HEK293 (cell line): ENCODE measurements around the gene DOCK4.

Source experiments
- ATF2 ChIP-seq: fragments of 450-650 bp; formaldehyde crosslinking; IDR thresholded peaks from 2 replicates; pipeline ENCODE4 v1.5.1; 2016; ENCODE audit warnings: missing biosample characterization, missing genetic modification characterization, low read depth
- BCL6B ChIP-seq: fragments of 450-650 bp; formaldehyde crosslinking; IDR thresholded peaks from 2 replicates; pipeline ENCODE4 v1.5.1; 2017; ENCODE audit warnings: missing biosample characterization, missing genetic modification characterization
- GLI2 ChIP-seq: fragments of 450-650 bp; formaldehyde crosslinking; IDR thresholded peaks from 2 replicates; pipeline ENCODE4; 2017; ENCODE audit warnings: missing biosample characterization, missing genetic modification characterization, low read depth, borderline replicate concordance
- HOXA7 ChIP-seq: sonication (generic); formaldehyde crosslinking; IDR thresholded peaks from 2 replicates; pipeline ENCODE4 v1.8.1; 2022; ENCODE audit warnings: missing genetic modification reagents, borderline replicate concordance
- IKZF3 ChIP-seq: fragments of 450-650 bp; IDR thresholded peaks from 2 replicates; pipeline ENCODE4 v1.5.0; 2018; ENCODE audit warnings: missing biosample characterization, mild to moderate bottlenecking, missing genetic modification characterization, moderate library complexity
- KLF17 ChIP-seq: fragments of 450-650 bp; formaldehyde crosslinking; IDR thresholded peaks from 2 replicates; pipeline ENCODE4 v1.5.1; 2016; ENCODE audit warnings: missing biosample characterization, missing genetic modification characterization
- SCRT1 ChIP-seq: fragments of 450-650 bp; formaldehyde crosslinking; IDR thresholded peaks from 2 replicates; pipeline ENCODE4 v1.5.1; 2016; ENCODE audit warnings: missing biosample characterization, missing genetic modification characterization, borderline replicate concordance
- TCF7L2 ChIP-seq: IDR thresholded peaks from 2 replicates; pipeline ENCODE4 v1.6.1; 2011; ENCODE audit warnings: low read depth, mild to moderate bottlenecking, inconsistent platforms, low read length, moderate library complexity, borderline replicate concordance
- ZBTB48 ChIP-seq: fragments of 450-650 bp; formaldehyde crosslinking; IDR thresholded peaks from 2 replicates; pipeline ENCODE4 v1.5.1; 2016; ENCODE audit warnings: missing biosample characterization, missing genetic modification characterization
- ZEB2 ChIP-seq: fragments of 450-650 bp; formaldehyde crosslinking; IDR thresholded peaks from 2 replicates; pipeline ENCODE4 v1.5.1; 2016; ENCODE audit warnings: missing biosample characterization, missing genetic modification characterization
- ZFHX2 ChIP-seq: fragments of 450-650 bp; formaldehyde crosslinking; conservative IDR thresholded peaks from 2 replicates; pipeline ENCODE4 v1.5.1; 2016; ENCODE audit warnings: missing biosample characterization, missing genetic modification characterization
- ZIC2 ChIP-seq: fragments of 450-650 bp; formaldehyde crosslinking; IDR thresholded peaks from 2 replicates; pipeline ENCODE4 v1.5.1; 2016; ENCODE audit warnings: missing biosample characterization, missing genetic modification characterization
- ZNF10 ChIP-seq: fragments of 450-650 bp; formaldehyde crosslinking; IDR thresholded peaks from 2 replicates; pipeline ENCODE4 v1.5.1; 2017; ENCODE audit warnings: missing biosample characterization, missing genetic modification characterization
- ZNF146 ChIP-seq: fragments of 450-650 bp; formaldehyde crosslinking; IDR thresholded peaks from 2 replicates; pipeline ENCODE4 v1.5.1; 2016; ENCODE audit warnings: missing biosample characterization, missing genetic modification characterization
- ZNF157 ChIP-seq: fragments of 450-650 bp; formaldehyde crosslinking; IDR thresholded peaks from 2 replicates; pipeline ENCODE4 v1.5.1; 2016; ENCODE audit warnings: missing biosample characterization, missing genetic modification characterization
- ZNF266 ChIP-seq: fragments of 450-650 bp; formaldehyde crosslinking; IDR thresholded peaks from 2 replicates; pipeline ENCODE4 v1.5.1; 2016; ENCODE audit warnings: missing biosample characterization, missing genetic modification characterization, low read depth
- ZNF488 ChIP-seq: fragments of 450-650 bp; formaldehyde crosslinking; IDR thresholded peaks from 2 replicates; pipeline ENCODE4 v1.5.1; 2016; ENCODE audit warnings: missing biosample characterization, missing genetic modification characterization
- ZNF518A ChIP-seq: fragments of 450-650 bp; formaldehyde crosslinking; conservative IDR thresholded peaks from 2 replicates; pipeline ENCODE4 v1.5.1; 2016; ENCODE audit warnings: low read depth, missing biosample characterization, missing genetic modification characterization
- ZNF596 ChIP-seq: fragments of 450-650 bp; IDR thresholded peaks from 2 replicates; pipeline ENCODE4 v1.5.0; 2018; ENCODE audit warnings: missing biosample characterization, mild to moderate bottlenecking, missing genetic modification characterization, moderate library complexity
- ZNF600 ChIP-seq: fragments of 450-650 bp; formaldehyde crosslinking; IDR thresholded peaks from 2 replicates; pipeline ENCODE4 v1.5.1; 2016; ENCODE audit warnings: missing biosample characterization, missing genetic modification characterization
- ZNF623 ChIP-seq: fragments of 450-650 bp; formaldehyde crosslinking; IDR thresholded peaks from 2 replicates; pipeline ENCODE4 v1.5.1; 2016; ENCODE audit warnings: missing biosample characterization, missing genetic modification characterization
- ZNF626 ChIP-seq: fragments of 450-650 bp; sonication (Bioruptor Pico); formaldehyde crosslinking; IDR thresholded peaks from 2 replicates; pipeline ENCODE4 v1.5.1; 2018; ENCODE audit warnings: missing biosample characterization, missing genetic modification characterization, inconsistent platforms
- ZNF639 ChIP-seq: fragments of 450-650 bp; formaldehyde crosslinking; IDR thresholded peaks from 2 replicates; pipeline ENCODE4 v1.5.1; 2016; ENCODE audit warnings: missing biosample characterization, missing genetic modification characterization
- ZNF664 ChIP-seq: fragments of 450-650 bp; formaldehyde crosslinking; IDR thresholded peaks from 2 replicates; pipeline ENCODE4 v1.5.1; 2016; ENCODE audit warnings: missing biosample characterization, missing genetic modification characterization
- ZNF707 ChIP-seq: fragments of 450-650 bp; formaldehyde crosslinking; IDR thresholded peaks from 2 replicates; pipeline ENCODE4 v1.5.1; 2016; ENCODE audit warnings: missing biosample characterization, missing genetic modification characterization
- ZNF785 ChIP-seq: fragments of 450-650 bp; formaldehyde crosslinking; IDR thresholded peaks from 2 replicates; pipeline ENCODE4 v1.5.1; 2016; ENCODE audit warnings: missing biosample characterization, missing genetic modification characterization
- ZXDB ChIP-seq: fragments of 450-650 bp; formaldehyde crosslinking; IDR thresholded peaks from 2 replicates; pipeline ENCODE4 v1.5.1; 2016; ENCODE audit warnings: missing biosample characterization, missing genetic modification characterization

The DOCK4 gene

GRCh38 chr7:112136271-112137008 is 69.8 kb downstream of the DOCK4 start (continued):
- TF ChIP-seq ZNF785 (no peak), ZNF707 (no peak), SCRT1 (tag by site-specific recombination) (peak; percentile 70; the same call in 1 of the 2 replicates), GLI2 (tag by site-specific recombination) (peak; percentile 82; the same call in 1 of the 2 replicates), ZBTB48 (tag by site-specific recombination) (no peak), ZNF146 (tag by site-specific recombination) (0 out of 2 replicates have a peak, but pooled peaks have one; percentile 56), ZFHX2 (peak; percentile 88), ZNF157 (tag by site-specific recombination) (no peak), ZNF10 (tag by site-specific recombination) (0 out of 2 replicates have a peak, but pooled peaks have one; percentile 48), ZNF623 (no peak), ZNF266 (tag by site-specific recombination) (no peak), ZNF664 (peak; percentile 95), ZNF518A (tag by site-specific recombination) (no peak; the same call in 1 of the 2 replicates), BCL6B (tag by site-specific recombination) (peak; percentile 89), ATF2 (tag by site-specific recombination) (peak; percentile 66; the same call in 1 of the 2 replicates), ZNF600 (tag by site-specific recombination) (peak; percentile 90), ZNF488 (0 out of 2 replicates have a peak, but pooled peaks have one; percentile 16), IKZF3 (tag by site-specific recombination) (peak; percentile 97), TCF7L2 (no peak; the same call in 1 of the 2 replicates), KLF17 (tag by site-specific recombination) (0 out of 2 replicates have a peak, but pooled peaks have one; percentile 45), ZNF639 (0 out of 2 replicates have a peak, but pooled peaks have one; percentile 39), ZNF626 (tag by site-specific recombination) (no peak), ZNF596 (tag by site-specific recombination) (peak; percentile 76), ZIC2 (tag by site-specific recombination) (peak; percentile 43), HOXA7 (no peak), ZEB2 (tag by site-specific recombination) (peak; percentile 84), ZXDB (tag by site-specific recombination) (peak; percentile 92)
